Measurements from ENCODE around the gene NXPH2.

The NXPH2 gene

GRCh38 chr2:138732651-138733050 lies 47.5 kb downstream of the NXPH2 start:
- H3K27ac Mint-ChIP-seq, result no peak overlapping the region
- H3K4me1 Mint-ChIP-seq, result no peaks in the 10 kb centered on the region
- no peak for TF ChIP-seq CTCF (IDR thresholded peaks at IDR 0.05; ENCODE audit: unreplicated experiment in 3 of 3)
- peaks cover 13% of the 10 kb centered on the region for H3K36me3 Mint-ChIP-seq (ENCODE audit: low read depth)
- no peaks in the 10 kb centered on the region for H3K27me3 Mint-ChIP-seq (ENCODE audit: low read depth)
- H3K9me3 Mint-ChIP-seq, result peaks cover 31% of the 10 kb centered on the region
- no peak overlapping the region for H3K4me3 Mint-ChIP-seq

GRCh38 chr2:138730497-138731030 lies 49.6 kb downstream of the NXPH2 start:
- Mint-ChIP-seq H3K9me3 (peaks cover 17% of the 10 kb centered on the region), H3K4me1 (no peaks in the 10 kb centered on the region), H3K27me3 (ENCODE audit: low read depth) (no peaks in the 10 kb centered on the region), H3K4me3 (no peak overlapping the region), H3K36me3 (ENCODE audit: low read depth) (peaks cover 7% of the 10 kb centered on the region), H3K27ac (no peak overlapping the region)
- TF ChIP-seq CTCF (IDR thresholded peaks at IDR 0.05; ENCODE audit: unreplicated experiment in 3 of 3), result no peak

GRCh38 chr2:138727956-138728355 lies 52.2 kb downstream of the NXPH2 start:
- H3K36me3 Mint-ChIP-seq (ENCODE audit: low read depth), result no peaks in the 10 kb centered on the region
- H3K27me3 Mint-ChIP-seq (ENCODE audit: low read depth), result no peaks in the 10 kb centered on the region
- TF ChIP-seq CTCF (IDR thresholded peaks at IDR 0.05; ENCODE audit: unreplicated experiment in 3 of 3), result no peak
- H3K9me3 Mint-ChIP-seq, result no peaks in the 10 kb centered on the region
- no peak overlapping the region for H3K4me3 Mint-ChIP-seq
- H3K4me1 Mint-ChIP-seq, result peaks cover 22% of the 10 kb centered on the region
- H3K27ac Mint-ChIP-seq, result no peak overlapping the region

GRCh38 chr2:138726681-138727080 lies 53.5 kb downstream of the NXPH2 start:
- H3K36me3 Mint-ChIP-seq (ENCODE audit: low read depth), result no peaks in the 10 kb centered on the region
- H3K4me1 Mint-ChIP-seq, result peaks cover 35% of the 10 kb centered on the region
- no peaks in the 10 kb centered on the region for H3K9me3 Mint-ChIP-seq
- H3K27me3 Mint-ChIP-seq (ENCODE audit: low read depth), result no peaks in the 10 kb centered on the region
- H3K27ac Mint-ChIP-seq, result no peak overlapping the region
- no peak overlapping the region for H3K4me3 Mint-ChIP-seq
- TF ChIP-seq CTCF (IDR thresholded peaks at IDR 0.05; ENCODE audit: unreplicated experiment in 3 of 3), result no peak

GRCh38 chr2:138724729-138725459 lies 55.3 kb downstream of the NXPH2 start:
- H3K36me3 Mint-ChIP-seq (ENCODE audit: low read depth), result no peaks in the 10 kb centered on the region
- H3K4me1 Mint-ChIP-seq, result peaks cover 37% of the 10 kb centered on the region
- H3K27ac Mint-ChIP-seq, result peak overlapping the region in 1 of 3 experiments; percentile 75
- H3K4me3 Mint-ChIP-seq, result no peak overlapping the region
- TF ChIP-seq CTCF (IDR thresholded peaks at IDR 0.05; ENCODE audit: unreplicated experiment in 3 of 3), result no peak
- H3K9me3 Mint-ChIP-seq, result no peaks in the 10 kb centered on the region
- H3K27me3 Mint-ChIP-seq (ENCODE audit: low read depth), result peaks cover 4% of the 10 kb centered on the region

GRCh38 chr2:138724327-138724726 lies 55.9 kb downstream of the NXPH2 start:
- H3K9me3 Mint-ChIP-seq, result no peaks in the 10 kb centered on the region
- TF ChIP-seq CTCF (IDR thresholded peaks at IDR 0.05; ENCODE audit: unreplicated experiment in 3 of 3), result no peak
- H3K27me3 Mint-ChIP-seq (ENCODE audit: low read depth), result peaks cover 4% of the 10 kb centered on the region
- H3K4me1 Mint-ChIP-seq, result peaks cover 37% of the 10 kb centered on the region
- no peak overlapping the region for H3K4me3 Mint-ChIP-seq
- H3K27ac Mint-ChIP-seq, result peak overlapping the region in 1 of 3 experiments; percentile 75
- H3K36me3 Mint-ChIP-seq (ENCODE audit: low read depth), result no peaks in the 10 kb centered on the region

Measured in nephron (organoid).